GM12874 (cell line): ENCODE measurements around the gene CERS4.

Experiments
- CTCF ChIP-seq: IDR thresholded peaks from 2 replicates; pipeline ENCODE4 v1.5.1; 2011; ENCODE audit warnings: low read depth, mild to moderate bottlenecking, control low read depth, low read length, moderate library complexity; ENCODE audit not compliant: insufficient read depth

Gene CERS4

DNA sequence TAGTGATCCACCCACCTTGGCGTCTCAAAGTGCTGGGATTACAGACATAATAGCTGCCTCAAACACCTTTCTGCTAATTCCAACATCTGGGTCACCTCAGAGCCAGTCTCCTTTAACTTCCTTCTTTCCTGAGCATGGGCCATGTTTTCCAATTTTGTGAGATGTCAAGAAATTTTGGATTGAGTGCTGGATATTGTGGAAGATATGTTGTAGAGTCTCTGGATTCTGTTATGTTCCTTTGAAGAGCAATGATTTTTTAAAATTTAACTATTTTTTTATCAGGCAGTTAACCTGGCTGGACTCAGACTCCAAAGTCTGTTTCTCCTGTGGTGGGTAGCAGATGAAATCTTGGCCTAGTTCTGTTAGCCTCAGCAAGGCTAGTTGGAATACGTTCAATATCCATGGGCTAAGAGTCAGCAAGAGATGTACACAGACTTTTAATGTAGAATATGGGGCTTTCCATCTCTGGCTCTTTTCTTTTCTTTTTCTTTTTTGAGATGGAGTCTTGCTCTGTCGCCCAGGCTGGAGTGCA, 22.0 kb downstream of the CERS4 start:
- no peak for TF ChIP-seq CTCF

DNA sequence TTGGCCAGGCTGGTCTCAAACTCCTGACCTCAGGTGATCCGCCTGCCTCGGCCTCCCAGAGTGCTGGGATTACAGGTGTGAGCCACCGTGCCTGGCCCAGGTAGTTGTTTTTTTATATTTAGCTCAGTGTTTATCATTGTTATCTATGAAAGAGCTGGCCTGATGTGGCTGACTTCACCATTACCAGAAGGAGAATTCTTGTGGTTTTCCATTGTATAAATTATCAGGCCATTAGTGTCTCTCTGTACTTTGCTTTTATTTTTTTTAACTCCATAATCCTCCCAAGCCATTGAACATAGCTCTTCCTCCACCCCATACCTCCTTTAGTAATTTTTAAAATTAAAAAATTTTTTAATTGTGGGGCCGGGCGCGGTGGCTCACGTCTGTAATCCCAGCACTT, 24.2 kb downstream of the CERS4 start:
- TF ChIP-seq CTCF = no peak

- TF ChIP-seq CTCF = no peak
Measured at GRCh38 chr19:8237026-8237425, 27.9 kb downstream of the CERS4 start.

DNA sequence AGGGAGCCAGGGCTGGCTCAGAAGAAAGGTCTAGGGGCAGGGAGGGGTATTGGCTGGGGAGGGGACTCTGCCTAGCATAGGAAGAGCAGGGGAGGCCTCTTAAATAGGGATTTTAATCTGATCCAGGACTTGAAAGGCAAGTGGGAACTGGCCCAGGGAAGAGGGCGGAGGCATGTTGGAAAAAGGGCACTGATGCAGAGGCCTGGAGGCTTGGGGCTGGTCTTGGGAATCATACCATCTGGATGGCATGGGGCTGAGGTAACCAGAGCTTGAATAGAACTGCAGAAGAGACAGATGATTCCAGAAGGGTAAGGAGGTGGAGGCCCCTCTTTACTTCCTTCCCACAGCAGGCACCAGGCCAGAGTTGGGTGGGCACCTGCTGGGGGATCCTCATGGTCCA, 29.1 kb downstream of the CERS4 start:
- TF ChIP-seq CTCF = no peak

GRCh38 chr19:8239528-8240273, 30.5 kb downstream of the CERS4 start:
- no peak for TF ChIP-seq CTCF

DNA sequence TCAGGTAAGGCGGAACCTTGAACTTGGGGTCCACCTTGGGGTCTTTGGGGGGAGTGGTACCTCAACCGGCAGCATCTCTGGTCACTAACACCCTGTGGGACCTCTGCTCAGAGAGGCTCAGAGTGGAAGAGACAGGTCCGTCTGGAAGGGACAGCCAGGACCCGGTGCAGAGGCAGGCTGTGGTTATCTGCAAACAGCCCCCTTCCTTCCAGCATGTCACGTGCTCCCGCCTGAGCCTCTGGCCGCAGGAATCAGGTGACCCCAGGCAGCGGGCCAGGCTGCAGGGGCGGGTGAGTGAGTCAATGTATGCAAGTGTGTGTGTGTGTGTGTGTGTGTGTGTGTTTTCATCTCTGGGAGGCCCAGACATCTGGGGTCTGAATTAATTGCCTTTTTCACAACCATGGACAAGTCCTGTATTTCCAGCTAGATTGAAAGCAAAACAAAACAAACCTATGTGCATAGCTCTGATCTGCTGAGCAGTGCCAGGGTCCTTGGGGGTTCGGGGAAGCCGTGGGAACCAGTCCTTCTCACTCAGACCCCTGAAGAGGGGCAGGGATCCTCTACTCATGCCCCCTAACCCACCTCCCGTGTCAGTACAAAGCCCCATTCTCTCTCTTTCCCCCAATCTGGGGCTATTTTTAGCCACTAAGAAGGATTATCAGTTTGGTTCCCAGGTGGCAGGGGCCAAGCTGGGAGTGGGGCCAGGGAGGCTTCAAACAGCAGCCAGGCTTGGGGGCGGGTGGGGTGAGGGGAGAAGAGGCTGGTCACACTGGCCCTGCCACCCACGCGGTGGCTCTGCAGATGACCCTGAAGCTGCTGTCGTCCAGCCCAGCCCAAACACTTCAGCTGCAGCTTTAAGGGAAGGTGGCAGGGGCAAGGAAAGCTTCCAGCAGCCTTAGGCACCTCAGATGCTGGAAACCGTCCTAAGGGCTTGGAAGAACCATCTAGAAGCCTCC, 31.4 kb downstream of the CERS4 start:
- TF ChIP-seq CTCF = no peak

- TF ChIP-seq CTCF = no peak
Measured at GRCh38 chr19:8241646-8242045, 32.5 kb downstream of the CERS4 start.
